Chondrocyte (in vitro differentiated cells): ENCODE results near the gene CNNM4. TPM values are rescaled to one million over a fixed set of nuclear protein-coding genes. Genes with fewer than 3 reads are reported as not detected.

Source experiments
- DNase-seq: peaks from one replicate; pipeline ENCODE4 v3.0.0; 2021; ENCODE audit warnings: mixed read lengths, low spot score
- H3K27ac Mint-ChIP-seq: one replicate; pipeline ENCODE4 v1.8.0; 2021; ENCODE audit warnings: mild to moderate bottlenecking, moderate library complexity, mixed read lengths; ENCODE audit not compliant: unreplicated experiment
- H3K27me3 Mint-ChIP-seq: 2 replicates; pipeline ENCODE4 v1.8.0; 2021; ENCODE audit warnings: low read depth, mixed read lengths
- H3K36me3 Mint-ChIP-seq: 2 replicates; pipeline ENCODE4 v1.8.0; 2021; ENCODE audit warnings: low read depth, mixed read lengths
- H3K4me1 Mint-ChIP-seq: 2 replicates; pipeline ENCODE4 v1.8.0; 2021; ENCODE audit warnings: low read depth, mild to moderate bottlenecking, mixed read lengths
- H3K4me3 Mint-ChIP-seq: one replicate; pipeline ENCODE4 v1.8.0; 2021; ENCODE audit warnings: mild to moderate bottlenecking, moderate library complexity, mixed read lengths; ENCODE audit not compliant: unreplicated experiment
- H3K9me3 Mint-ChIP-seq: 2 replicates; pipeline ENCODE4 v1.8.0; 2021; ENCODE audit warnings: low read depth, mixed read lengths
- total RNA-seq: library from RNA; stranded (reverse); gene quantifications from 3 replicates; pipeline ENCODE4 v1.2.1, GENCODE V29; 2021
- TF ChIP-seq, protein P1 (sequence below): fragments of 200-600 bp; sonication (generic); IDR thresholded peaks from 2 replicates; pipeline ENCODE4 v1.5.0; 2021; ENCODE audit warnings: antibody characterized with exemption, mild to moderate bottlenecking, moderate library complexity

The CNNM4 gene
- total RNA-seq, 1 donor from 2014 or later, result 7.6 TPM

DNA sequence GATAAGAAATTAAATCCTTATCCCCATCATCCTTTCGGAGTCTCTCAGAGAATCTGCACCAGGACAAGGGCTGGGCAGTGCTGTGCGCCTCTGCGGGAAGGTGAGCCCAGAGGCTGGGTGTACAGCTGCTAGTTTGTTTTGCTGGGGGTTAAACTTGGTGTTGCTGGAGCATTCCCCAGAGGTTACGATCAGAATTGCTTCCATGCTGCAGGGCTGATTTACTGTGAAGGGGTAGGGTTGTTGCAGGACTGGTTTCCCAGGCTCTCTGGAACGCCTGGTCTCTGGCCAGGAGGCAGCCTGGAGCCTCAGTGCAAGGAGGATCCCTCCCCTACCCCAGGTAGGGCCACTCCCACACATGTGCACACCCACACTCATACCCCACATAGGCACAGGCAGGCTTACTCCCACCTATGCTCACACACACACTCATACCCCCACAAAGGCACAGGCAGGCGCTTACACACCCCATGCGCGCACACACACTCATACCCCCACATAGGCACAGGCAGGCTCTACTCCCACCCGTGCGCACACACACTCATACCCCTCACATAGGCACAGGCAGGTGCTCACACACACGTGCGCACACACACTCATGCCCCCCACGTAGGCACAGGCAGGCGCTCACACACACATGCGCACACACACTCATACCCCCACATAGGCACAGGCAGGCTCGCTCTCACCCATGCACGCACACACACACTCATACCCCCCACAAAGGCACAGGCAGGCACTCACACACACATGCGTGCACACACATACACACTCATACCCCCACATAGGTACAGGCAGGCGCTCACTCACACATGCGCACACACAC, 11.3 kb downstream of the CNNM4 start:
- no peak overlapping the region for H3K4me3 Mint-ChIP-seq
- TF ChIP-seq, protein P1, sequence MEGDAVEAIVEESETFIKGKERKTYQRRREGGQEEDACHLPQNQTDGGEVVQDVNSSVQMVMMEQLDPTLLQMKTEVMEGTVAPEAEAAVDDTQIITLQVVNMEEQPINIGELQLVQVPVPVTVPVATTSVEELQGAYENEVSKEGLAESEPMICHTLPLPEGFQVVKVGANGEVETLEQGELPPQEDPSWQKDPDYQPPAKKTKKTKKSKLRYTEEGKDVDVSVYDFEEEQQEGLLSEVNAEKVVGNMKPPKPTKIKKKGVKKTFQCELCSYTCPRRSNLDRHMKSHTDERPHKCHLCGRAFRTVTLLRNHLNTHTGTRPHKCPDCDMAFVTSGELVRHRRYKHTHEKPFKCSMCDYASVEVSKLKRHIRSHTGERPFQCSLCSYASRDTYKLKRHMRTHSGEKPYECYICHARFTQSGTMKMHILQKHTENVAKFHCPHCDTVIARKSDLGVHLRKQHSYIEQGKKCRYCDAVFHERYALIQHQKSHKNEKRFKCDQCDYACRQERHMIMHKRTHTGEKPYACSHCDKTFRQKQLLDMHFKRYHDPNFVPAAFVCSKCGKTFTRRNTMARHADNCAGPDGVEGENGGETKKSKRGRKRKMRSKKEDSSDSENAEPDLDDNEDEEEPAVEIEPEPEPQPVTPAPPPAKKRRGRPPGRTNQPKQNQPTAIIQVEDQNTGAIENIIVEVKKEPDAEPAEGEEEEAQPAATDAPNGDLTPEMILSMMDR, result no peak
- H3K36me3 Mint-ChIP-seq, result no peaks in the 10 kb centered on the region
- H3K27me3 Mint-ChIP-seq, result no peaks in the 10 kb centered on the region
- H3K4me1 Mint-ChIP-seq, result peaks cover 3% of the 10 kb centered on the region
- DNase-seq, result no peak
- no peaks in the 10 kb centered on the region for H3K9me3 Mint-ChIP-seq
- H3K27ac Mint-ChIP-seq, result no peak overlapping the region

DNA sequence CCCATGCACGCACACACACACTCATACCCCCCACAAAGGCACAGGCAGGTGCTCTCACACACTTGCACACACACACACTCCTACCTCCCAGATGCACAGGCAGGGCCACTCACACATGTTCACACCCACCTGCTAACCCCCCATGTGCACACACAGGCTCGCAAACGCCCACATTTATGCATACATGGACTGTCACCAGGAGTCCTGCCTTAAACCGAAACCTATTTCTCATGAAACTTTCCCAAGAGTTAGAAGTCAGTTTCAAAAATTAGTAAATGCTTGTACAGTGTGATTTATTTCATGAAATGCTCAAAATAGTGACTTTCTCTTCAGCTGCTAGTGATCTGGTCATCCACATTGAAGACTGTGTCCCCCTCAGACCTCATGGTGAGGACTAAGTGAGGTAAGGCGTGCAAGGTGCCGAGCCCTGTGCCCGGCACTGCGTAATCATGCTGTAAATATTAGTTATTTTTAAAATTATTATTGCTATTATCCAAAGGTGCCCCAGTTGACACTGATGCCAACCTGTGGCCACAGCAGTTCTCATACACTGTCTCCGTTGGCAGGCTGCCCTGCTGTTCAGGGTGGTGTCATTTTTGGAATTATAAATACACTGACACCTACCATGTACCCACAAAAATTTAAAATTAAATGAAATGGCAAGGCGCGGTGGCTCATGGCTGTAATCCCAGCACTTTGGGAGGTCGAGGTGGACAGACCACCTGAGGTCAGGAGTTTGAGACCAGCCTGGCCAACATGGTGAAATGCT, 12.4 kb downstream of the CNNM4 start:
- no peak overlapping the region for H3K27ac Mint-ChIP-seq
- no peaks in the 10 kb centered on the region for H3K9me3 Mint-ChIP-seq
- H3K4me3 Mint-ChIP-seq, result no peak overlapping the region
- TF ChIP-seq, protein P1, result no peak
- H3K27me3 Mint-ChIP-seq, result no peaks in the 10 kb centered on the region
- H3K4me1 Mint-ChIP-seq, result peaks cover 3% of the 10 kb centered on the region
- no peaks in the 10 kb centered on the region for H3K36me3 Mint-ChIP-seq
- no peak for DNase-seq

DNA sequence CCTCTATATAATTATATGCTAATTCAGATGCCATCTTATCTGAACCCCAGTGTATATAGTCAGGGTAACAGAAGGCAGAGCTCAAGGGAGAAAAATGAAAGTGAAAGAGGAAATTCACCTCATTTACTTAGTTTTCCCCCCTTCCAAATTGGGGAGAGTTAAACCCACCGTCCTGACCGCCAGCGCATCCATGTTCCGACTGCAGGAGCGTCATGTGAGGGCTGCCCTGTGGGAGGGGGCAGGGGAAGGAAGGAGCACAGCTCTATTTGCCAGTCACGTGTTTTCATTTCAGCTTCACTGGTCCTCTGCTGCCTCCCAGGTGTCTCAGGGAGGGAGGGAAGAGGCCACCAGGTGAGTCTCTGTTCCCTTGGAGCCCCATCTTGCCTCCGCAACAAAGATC, 13.2 kb downstream of the CNNM4 start:
- Mint-ChIP-seq H3K27ac (no peak overlapping the region), H3K36me3 (no peaks in the 10 kb centered on the region), H3K27me3 (no peaks in the 10 kb centered on the region), H3K4me1 (peaks cover 3% of the 10 kb centered on the region), H3K9me3 (no peaks in the 10 kb centered on the region), H3K4me3 (no peak overlapping the region)
- TF ChIP-seq, protein P1, result no peak
- DNase-seq, result no peak

DNA sequence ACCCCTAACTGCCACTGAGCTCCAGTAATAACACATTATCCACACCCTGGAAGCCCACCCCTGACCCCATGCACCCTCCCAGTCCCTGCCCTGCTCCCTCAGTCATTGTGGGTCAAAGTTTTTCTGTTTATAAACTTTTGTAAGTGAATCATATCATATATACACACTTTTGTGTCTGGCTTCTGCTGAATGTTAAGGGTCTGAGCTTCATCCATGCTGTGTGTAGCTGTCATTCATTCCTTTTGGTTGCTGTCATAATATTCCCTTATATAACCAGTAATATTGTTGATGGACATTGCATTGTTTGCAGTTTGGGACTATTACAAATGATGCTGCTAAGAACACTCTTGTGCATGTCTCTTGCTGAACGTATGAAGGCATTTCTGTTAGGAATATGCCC, 14.5 kb downstream of the CNNM4 start:
- Mint-ChIP-seq H3K27ac (no peak overlapping the region), H3K4me1 (peaks cover 3% of the 10 kb centered on the region), H3K27me3 (no peaks in the 10 kb centered on the region), H3K36me3 (no peaks in the 10 kb centered on the region), H3K9me3 (no peaks in the 10 kb centered on the region), H3K4me3 (no peak overlapping the region)
- no peak for DNase-seq
- TF ChIP-seq, protein P1, result no peak

DNA sequence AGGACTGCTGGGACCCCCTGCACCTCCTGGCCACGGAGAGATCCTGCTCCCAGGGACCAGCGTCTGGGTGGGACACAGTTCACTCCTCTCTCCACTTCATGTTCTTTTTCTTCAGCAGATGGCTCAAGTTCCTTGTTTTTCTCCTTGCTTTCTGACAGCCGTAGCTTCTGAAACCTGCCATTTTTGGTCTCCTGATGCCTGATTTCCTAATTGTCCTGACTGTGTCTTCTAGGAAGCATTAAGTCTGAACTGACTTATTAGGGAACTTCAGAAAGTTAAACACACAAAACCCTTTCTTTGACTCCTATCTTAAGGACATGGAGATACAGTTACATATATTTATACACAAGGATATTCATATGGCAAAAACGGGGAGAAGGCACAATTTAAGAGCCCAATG, 22.7 kb downstream of the CNNM4 start:
- H3K27me3 Mint-ChIP-seq, result no peaks in the 10 kb centered on the region
- H3K4me3 Mint-ChIP-seq, result no peak overlapping the region
- H3K27ac Mint-ChIP-seq, result no peak overlapping the region
- TF ChIP-seq, protein P1, result no peak
- no peak for DNase-seq
- no peaks in the 10 kb centered on the region for H3K9me3 Mint-ChIP-seq
- no peaks in the 10 kb centered on the region for H3K36me3 Mint-ChIP-seq
- peaks cover 23% of the 10 kb centered on the region for H3K4me1 Mint-ChIP-seq
